Stimulated activated CD8-positive, alpha-beta memory T cell treated with anti-CD3 and anti-CD28 coated beads, Interleukin-7, amount 100 ng/mL, for 24 hours (primary cell): ENCODE results near the gene MET.
"Not testable (repeated sequence)": the region's sequence is repeated elsewhere in the genome, so short reads cannot be mapped to it uniquely, and the experiment has no call there.

Source experiments
- DNase-seq: peaks from one replicate; pipeline ENCODE4 v3.0.0-alpha.2; 2020; ENCODE audit warnings: low read depth

MET gene

GRCh38 chr7:116754186-116754585 lies 82.2 kb downstream of the MET start:
- DNase-seq, result no peak

- DNase-seq, result no peak
Measured at GRCh38 chr7:116757283-116757682, 85.3 kb downstream of the MET start.

DNA sequence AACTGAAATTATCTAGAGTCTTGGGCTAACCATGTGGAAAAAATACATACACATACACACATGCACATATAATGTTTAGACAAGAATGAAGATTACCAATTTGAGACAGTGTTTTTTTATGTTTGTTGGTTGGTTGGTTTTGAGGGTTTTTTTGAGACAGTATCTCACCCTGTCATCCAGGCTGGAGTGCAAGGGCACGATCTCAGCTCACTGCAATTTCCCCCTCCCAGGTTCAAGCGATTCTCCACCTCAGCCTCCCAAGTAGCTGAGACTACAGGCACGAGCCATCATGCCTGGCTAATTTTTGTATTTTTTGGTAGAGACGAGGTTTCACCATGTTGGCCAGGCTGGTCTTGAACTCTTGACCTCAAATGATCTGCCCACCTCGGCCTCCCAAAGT lies 87.6 kb downstream of the MET start:
- not testable (repeated sequence) for DNase-seq

GRCh38 chr7:116762971-116763370 lies 91.0 kb downstream of the MET start:
- no peak for DNase-seq

DNA sequence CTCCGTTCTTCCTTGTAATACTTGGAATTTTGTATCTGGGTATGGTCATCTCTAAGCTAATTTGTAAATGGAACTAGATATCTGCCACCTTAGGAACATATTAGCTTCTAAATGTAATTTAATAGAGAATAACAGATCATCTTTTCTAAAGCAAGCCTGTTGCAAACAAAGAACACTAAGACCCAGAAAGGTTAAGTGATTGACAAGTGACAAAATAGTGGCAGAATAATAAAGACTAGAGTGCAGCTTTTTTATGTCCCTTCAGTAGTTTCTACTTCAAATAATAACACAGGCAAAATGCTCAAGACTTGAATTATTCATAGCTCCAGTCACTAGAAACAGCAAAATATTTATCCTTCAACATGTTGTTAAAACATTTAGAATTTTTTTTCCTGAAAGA lies 91.7 kb downstream of the MET start:
- DNase-seq, result no peak

DNA sequence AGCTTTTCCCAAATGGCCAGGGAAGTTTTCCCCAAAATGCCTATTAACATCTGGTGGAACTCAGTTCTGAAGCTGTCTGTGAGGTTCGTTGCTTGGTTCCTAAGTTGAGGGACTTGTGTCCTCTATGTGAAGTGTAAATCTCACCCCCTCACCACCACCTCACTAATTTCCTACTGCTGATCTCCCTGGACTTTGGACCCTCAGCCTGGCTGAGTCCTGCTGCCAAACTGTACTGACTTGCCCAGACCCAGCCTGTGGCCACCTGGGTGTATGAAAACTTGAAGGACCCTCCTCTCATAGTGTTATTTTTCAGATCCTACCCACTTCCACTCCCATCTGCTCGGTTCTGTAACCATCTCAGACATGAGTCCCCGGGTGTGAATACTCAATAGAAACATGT lies 94.9 kb downstream of the MET start:
- DNase-seq, result no peak

- no peak for DNase-seq
Measured at GRCh38 chr7:116769546-116769945, 97.5 kb downstream of the MET start.

GRCh38 chr7:116770941-116771340 lies 98.9 kb downstream of the MET start:
- no peak for DNase-seq

DNA sequence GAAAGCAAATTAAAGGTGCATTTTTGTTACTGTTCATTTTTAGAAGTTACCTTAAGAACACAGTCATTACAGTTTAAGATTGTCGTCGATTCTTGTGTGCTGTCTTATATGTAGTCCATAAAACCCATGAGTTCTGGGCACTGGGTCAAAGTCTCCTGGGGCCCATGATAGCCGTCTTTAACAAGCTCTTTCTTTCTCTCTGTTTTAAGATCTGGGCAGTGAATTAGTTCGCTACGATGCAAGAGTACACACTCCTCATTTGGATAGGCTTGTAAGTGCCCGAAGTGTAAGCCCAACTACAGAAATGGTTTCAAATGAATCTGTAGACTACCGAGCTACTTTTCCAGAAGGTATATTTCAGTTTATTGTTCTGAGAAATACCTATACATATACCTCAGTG lies 99.6 kb downstream of the MET start:
- DNase-seq, result no peak

GRCh38 chr7:116772423-116772863 lies 100.4 kb downstream of the MET start:
- DNase-seq, result no peak

DNA sequence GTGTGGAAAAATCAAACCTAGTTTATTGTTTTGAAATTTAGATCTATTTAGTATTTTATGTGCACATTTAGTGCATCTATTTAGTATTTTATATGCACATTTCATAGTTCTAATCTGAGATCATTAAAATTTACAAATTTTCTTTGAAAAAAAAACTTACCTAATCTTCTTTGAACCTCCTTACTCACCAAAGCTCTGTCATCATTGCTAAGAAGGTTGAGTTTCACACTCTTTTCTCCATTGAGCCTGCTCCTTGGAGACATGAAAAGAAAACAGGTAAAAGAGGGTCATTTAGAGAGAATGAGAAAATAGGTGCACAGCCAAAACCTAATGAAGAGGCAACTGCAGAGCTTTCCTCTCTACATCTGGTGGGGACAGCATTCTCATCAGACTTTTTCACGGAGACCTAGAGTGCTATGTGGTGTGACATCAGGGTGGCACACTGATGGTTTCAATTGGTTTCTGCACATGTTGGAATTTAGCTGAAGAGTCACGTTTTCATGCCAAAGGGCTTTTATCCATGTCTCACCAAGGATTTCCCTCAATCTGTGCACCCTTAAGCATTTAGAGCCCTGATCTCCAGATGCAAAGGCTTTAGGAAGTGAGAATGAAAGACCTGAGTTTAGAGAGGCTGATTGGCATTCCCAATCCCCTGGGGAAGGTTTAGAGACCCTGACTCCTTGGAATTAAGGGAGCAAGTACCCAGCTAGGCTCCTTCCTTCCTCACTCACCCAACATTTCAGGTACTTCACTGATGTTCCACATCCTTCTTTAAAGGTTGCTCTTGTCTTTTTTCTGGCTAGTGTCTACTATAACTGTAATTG lies 101.1 kb downstream of the MET start:
- no peak for DNase-seq

- no peak for DNase-seq
Measured at GRCh38 chr7:116776046-116776445, 104.0 kb downstream of the MET start.

DNA sequence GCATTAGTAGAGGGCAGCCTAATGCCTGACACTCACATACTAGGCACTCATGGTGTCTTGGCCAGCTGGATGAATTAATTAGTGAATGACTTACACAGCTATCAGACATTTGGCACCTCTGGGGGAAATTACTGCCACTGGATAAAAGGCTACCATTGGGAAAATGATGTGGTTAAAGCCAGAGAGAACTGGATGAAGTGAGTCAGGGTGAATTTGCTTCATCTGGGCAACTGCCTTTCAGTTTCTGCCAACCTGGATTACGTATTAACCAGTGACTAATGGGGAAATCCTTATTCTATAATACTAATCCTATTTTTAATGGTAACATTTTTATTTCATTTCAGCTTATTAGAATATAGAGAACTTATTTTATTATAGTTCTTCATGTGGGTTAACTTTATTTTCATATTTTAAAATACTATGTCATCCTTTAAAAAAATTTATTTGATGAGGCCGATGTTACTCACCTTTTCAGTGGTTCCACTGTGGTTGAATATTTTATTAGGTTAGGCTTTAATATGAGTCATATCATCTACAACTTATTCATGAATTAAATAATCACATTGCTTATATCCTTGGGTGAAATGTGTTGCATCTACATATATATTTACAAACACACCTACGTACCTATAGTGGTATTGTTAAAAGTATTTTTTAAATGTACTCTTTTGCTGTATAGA lies 104.8 kb downstream of the MET start:
- DNase-seq, result no peak

DNA sequence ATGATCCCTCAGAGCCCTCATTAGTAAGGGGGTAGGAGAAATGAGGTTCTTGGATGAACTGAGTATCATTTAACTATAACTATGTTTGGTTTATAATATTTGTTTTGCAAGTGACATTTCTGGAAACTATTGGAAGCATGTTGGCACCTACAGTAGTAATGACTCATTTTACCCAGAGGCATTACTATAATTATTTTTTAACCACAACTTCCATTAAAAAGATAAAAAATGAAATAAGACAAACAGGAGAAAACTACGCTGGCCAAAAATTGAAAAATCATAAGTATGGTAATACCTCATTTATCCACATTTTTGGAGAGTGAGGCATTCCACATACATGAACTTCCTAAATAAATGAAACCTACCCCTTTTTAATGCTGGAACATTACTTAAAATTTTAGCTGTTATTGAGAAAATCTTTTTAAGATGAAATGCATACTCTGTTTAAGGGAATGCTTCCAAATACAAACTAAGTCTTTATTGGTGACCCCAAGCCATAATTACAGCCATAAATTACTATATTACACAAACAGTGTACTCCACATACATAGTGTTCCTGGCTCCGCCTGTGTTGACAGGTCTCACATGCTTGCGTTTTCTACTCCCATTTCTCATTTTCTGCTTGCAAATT lies 105.8 kb downstream of the MET start:
- no peak for DNase-seq

DNA sequence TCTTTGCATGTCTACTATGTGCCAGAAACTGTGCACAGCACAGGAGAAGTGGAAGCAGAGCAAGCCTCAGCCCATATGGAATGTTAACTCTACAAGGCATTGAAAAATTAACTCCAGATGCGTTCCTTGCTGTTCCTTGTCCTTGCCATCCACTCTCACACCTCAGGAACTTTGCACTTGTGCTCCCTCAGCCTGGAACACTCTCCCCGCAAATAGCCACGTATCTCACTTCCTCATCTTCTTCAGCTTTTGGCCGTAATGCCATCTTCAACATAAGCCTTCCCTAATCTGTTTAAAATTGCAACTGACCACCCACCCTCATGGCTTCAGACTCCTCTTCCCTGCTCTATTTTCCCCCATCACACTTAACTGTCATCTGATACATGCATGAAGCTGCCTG lies 107.2 kb downstream of the MET start:
- DNase-seq, result no peak

- no peak for DNase-seq
Measured at GRCh38 chr7:116779931-116780330, 107.9 kb downstream of the MET start.

DNA sequence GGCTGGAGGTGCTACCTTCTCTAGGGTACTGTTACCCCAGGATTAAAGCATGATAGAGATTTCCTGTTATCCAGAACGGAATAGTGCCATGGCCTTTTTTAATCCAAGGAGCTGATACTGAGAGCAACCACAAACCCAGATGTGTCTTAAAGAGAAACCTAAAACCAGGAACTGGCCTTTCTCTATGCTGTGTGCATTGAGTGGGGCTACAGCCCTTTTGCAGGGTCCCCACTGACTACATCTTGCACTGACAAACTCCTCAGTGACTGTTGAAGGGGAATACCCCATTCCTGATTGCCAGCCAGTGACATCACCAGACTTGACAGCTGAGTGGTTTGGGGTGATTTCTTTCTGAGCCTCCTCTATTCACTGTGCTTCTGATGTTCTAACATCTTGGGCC lies 108.5 kb downstream of the MET start:
- DNase-seq, result no peak

DNA sequence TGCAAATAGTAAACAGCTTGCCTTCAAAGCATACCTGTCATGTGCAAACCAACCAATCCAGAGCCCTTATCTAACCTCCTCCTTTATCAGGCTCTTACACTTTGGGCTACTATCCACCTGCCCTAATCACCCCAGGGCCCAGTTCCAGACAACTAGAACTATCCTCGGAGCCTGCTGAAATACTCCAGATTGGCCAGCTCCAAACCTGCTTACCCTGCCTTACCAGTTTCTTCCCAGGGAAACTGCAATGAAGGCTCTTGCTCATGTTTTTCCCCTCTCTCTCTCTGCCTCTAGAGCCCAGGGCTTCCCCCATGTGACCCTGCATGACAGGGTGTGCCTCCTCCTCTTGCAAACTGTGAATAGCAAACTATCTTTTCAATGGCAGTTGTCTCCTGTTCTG lies 109.0 kb downstream of the MET start:
- no peak for DNase-seq

GRCh38 chr7:116781584-116781983 lies 109.6 kb downstream of the MET start:
- no peak for DNase-seq

DNA sequence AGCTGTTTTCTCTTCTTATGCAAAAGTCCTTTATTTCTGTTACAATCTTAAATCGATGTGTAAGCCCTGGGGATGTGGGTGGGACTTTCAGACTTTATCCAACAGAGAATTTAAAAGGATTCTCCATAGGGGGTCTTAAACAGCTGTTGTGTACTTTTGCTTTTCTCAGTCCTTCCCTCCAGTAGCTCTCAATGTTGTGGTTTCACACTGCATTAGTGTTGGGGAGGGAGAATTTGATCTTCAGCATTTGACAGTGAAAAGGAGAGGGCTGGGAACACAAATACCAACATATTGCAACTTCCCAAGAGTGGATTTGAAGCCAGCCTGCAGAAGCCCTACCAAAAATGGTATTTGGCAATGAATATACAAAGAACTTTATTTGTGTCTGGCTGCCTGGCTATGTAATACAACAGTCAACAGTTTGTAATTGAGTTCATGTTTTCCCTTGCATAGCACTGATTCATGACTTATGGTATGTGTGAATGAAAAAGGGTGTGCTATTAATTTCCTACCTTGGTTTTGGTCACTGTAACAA lies 110.2 kb downstream of the MET start:
- DNase-seq, result no peak

- DNase-seq, result no peak
Measured at GRCh38 chr7:116783666-116784318, 111.8 kb downstream of the MET start.

- no peak for DNase-seq
Measured at GRCh38 chr7:116784647-116785046, 112.7 kb downstream of the MET start.
